NB4 (cell line): ENCODE data around the gene C11orf97.

Experiments
- CTCF ChIP-seq: IDR thresholded peaks from one replicate; pipeline ENCODE4 v1.5.1; 2012; ENCODE audit warnings: low read depth, low read length
- MAX ChIP-seq: IDR thresholded peaks from 2 replicates; pipeline ENCODE4 v1.6.1; 2011; ENCODE audit warnings: low read depth, low read length
- POLR2A ChIP-seq: IDR thresholded peaks from 2 replicates; pipeline ENCODE4 v1.6.1; 2011; ENCODE audit warnings: mild to moderate bottlenecking; ENCODE audit not compliant: insufficient read length; ENCODE audit errors: extremely low read depth

GRCh38 chr11:94472916-94473799 is 39.1 kb upstream of the C11orf97 start:
- TF ChIP-seq CTCF: no peak
- TF ChIP-seq MAX: no peak
- no peak for TF ChIP-seq POLR2A
